HG03280 (cell line): ENCODE results near the gene NAV2.
"Not testable (repeated sequence)": the region's sequence is repeated elsewhere in the genome, so short reads cannot be mapped to it uniquely, and the experiment has no call there.

Experiments used
- ATAC-seq: cut with Tn5 transposase; IDR thresholded peaks from one replicate; pipeline ENCODE4 v1.9.1; 2021; ENCODE audit warnings: mild to moderate bottlenecking, moderate library complexity; ENCODE audit not compliant: unreplicated experiment

NAV2 gene

GRCh38 chr11:19917069-19917468 is 204.4 kb downstream of the NAV2 start:
- ATAC-seq, result no peak

- no peak for ATAC-seq
These were observed 205.8 kb downstream of the NAV2 start for GRCh38 chr11:19918302-19919049.

GRCh38 chr11:19919050-19919561 is 206.5 kb downstream of the NAV2 start:
- no peak for ATAC-seq

- no peak for ATAC-seq
These were observed 208.3 kb downstream of the NAV2 start for GRCh38 chr11:19920982-19921381.

GRCh38 chr11:19921976-19922688 is 209.5 kb downstream of the NAV2 start:
- ATAC-seq, result no peak

- no peak for ATAC-seq
These were observed 210.0 kb downstream of the NAV2 start for GRCh38 chr11:19922689-19923035.

GRCh38 chr11:19923626-19924025 is 211.0 kb downstream of the NAV2 start:
- no peak for ATAC-seq

- no peak for ATAC-seq
These were observed 211.7 kb downstream of the NAV2 start for GRCh38 chr11:19924311-19924710.

GRCh38 chr11:19924716-19925115 is 212.1 kb downstream of the NAV2 start:
- no peak for ATAC-seq

GRCh38 chr11:19927403-19927802 is 214.8 kb downstream of the NAV2 start:
- ATAC-seq, result not testable (repeated sequence)

- no peak for ATAC-seq
These were observed 216.5 kb downstream of the NAV2 start for GRCh38 chr11:19929147-19929546.

GRCh38 chr11:19929655-19930054 is 217.0 kb downstream of the NAV2 start:
- ATAC-seq, result no peak

- no peak for ATAC-seq
These were observed 218.6 kb downstream of the NAV2 start for GRCh38 chr11:19931141-19931770.

- ATAC-seq, result no peak
These were observed 219.2 kb downstream of the NAV2 start for GRCh38 chr11:19931771-19932369.

GRCh38 chr11:19933132-19933735 is 220.6 kb downstream of the NAV2 start:
- ATAC-seq, result no peak

- no peak for ATAC-seq
These were observed 221.3 kb downstream of the NAV2 start for GRCh38 chr11:19933801-19934488.

GRCh38 chr11:19934828-19935259 is 222.2 kb downstream of the NAV2 start:
- ATAC-seq, result no peak

GRCh38 chr11:19935507-19935906 is 222.9 kb downstream of the NAV2 start:
- ATAC-seq, result no peak

- ATAC-seq, result no peak
These were observed 223.8 kb downstream of the NAV2 start for GRCh38 chr11:19936461-19936860.

- ATAC-seq, result peak; percentile 68
These were observed 225.7 kb downstream of the NAV2 start for GRCh38 chr11:19938169-19938856.
